ENCODE results near the gene KLK6.

- TF ChIP-seq CEBPB (IDR thresholded peaks at IDR 0.05) (no peak), USF2 (IDR thresholded peaks at IDR 0.05) (no peak), EP300 (IDR thresholded peaks at IDR 0.05) (no peak), POLR2A (IDR thresholded peaks at IDR 0.05; ENCODE audit: low read length) (no peak), RAD21 (conservative IDR thresholded peaks at IDR 0.05 in 1 of 2, IDR thresholded peaks at IDR 0.05 in 1 of 2) (no peak), CTCF (IDR thresholded peaks at IDR 0.05) (no peak), RFX5 (IDR thresholded peaks at IDR 0.05) (no peak), HDAC2 (IDR thresholded peaks at IDR 0.05) (no peak), MAFK (IDR thresholded peaks at IDR 0.05; ENCODE audit: partially characterized antibody) (no peak), HMGXB4 (CRISPR knock-in tag; IDR thresholded peaks at IDR 0.05; ENCODE audit: borderline replicate concordance) (no peak), SREBF2 (IDR thresholded peaks at IDR 0.05) (no peak)
These were observed 44.8 kb downstream of the KLK6 start for GRCh38 chr19:50924586-50924985.
